CD14-positive monocyte (primary cell): ENCODE results near the gene ADD2. TPM values are rescaled to one million over a fixed set of nuclear protein-coding genes. Genes with fewer than 3 reads are reported as not detected.

Source experiments
- DNase-seq, 3 donors: peaks; one replicate each; pipeline ENCODE4 v3.0.0-alpha.2; 2011 to 2022
- H2AFZ ChIP-seq: 2 replicates; pipeline ENCODE4 v1.6.0; 2012; ENCODE audit warnings: mild to moderate bottlenecking, low read depth, low read length, inconsistent platforms; ENCODE audit not compliant: insufficient read depth, poor library complexity, severe bottlenecking
- H3K27ac ChIP-seq, 2 donors: 1 replicate in 1 of 2; 2 replicates in 1 of 2; pipeline ENCODE4 v1.5.1; 2012 to 2013; ENCODE audit warnings: low read length in 2 of 2, control low read depth in 1 of 2, inconsistent platforms in 1 of 2, low read depth in 1 of 2, mild to moderate bottlenecking in 1 of 2
- H3K27me3 ChIP-seq, 2 donors: one replicate each; pipeline versions ENCODE4 v1.6.0 to v1.6.1; 2011 to 2013; ENCODE audit warnings: low read length in 2 of 2; ENCODE audit not compliant: control insufficient read depth in 2 of 2, insufficient read depth in 2 of 2
- H3K36me3 ChIP-seq, 2 donors: replicated peaks in 1 of 2; 1 replicate in 1 of 2; 2 replicates in 1 of 2; pipeline versions ENCODE4 v1.5.1 to v1.6.1; 2012 to 2013; ENCODE audit warnings: low read length in 2 of 2, control low read depth in 1 of 2, inconsistent platforms in 1 of 2, mild to moderate bottlenecking in 1 of 2; ENCODE audit not compliant: insufficient read depth in 2 of 2, control insufficient read depth in 1 of 2
- H3K4me1 ChIP-seq, 2 donors: 1 replicate in 1 of 2; 2 replicates in 1 of 2; pipeline versions ENCODE4 v1.5.1 to v1.6.1; 2012 to 2013; ENCODE audit warnings: low read length in 2 of 2, control low read depth in 1 of 2, inconsistent platforms in 1 of 2, mild to moderate bottlenecking in 1 of 2, moderate library complexity in 1 of 2; ENCODE audit not compliant: insufficient read depth in 2 of 2, control insufficient read depth in 1 of 2
- H3K4me2 ChIP-seq: replicated peaks from 2 replicates; pipeline ENCODE3; 2012; ENCODE audit warnings: low read length, moderate library complexity, mild to moderate bottlenecking; ENCODE audit not compliant: poor library complexity, severe bottlenecking; ENCODE audit errors: extremely low read depth
- H3K4me3 ChIP-seq, 3 experiments: fragments of 200-600 bp in 1 of 3; sonication (generic) in 1 of 3; replicated peaks in 1 of 3; 1 replicate in 2 of 3; 2 replicates in 1 of 3; pipeline ENCODE4 v1.5.1; 2011 to 2013; ENCODE audit warnings: low read length in 3 of 3, mild to moderate bottlenecking in 3 of 3, control low read depth in 2 of 3, low read depth in 2 of 3, inconsistent platforms in 1 of 3, moderate library complexity in 1 of 3
- H3K79me2 ChIP-seq: 2 replicates; pipeline ENCODE4 v1.6.0; 2012; ENCODE audit warnings: mild to moderate bottlenecking, control low read depth, inconsistent platforms, low read length, moderate library complexity; ENCODE audit not compliant: insufficient read depth
- H3K9ac ChIP-seq: 2 replicates; pipeline ENCODE4 v1.6.0; 2017; ENCODE audit warnings: low read length, mild to moderate bottlenecking; ENCODE audit not compliant: insufficient read depth, poor library complexity, severe bottlenecking
- H3K9me3 ChIP-seq, 2 donors: replicated peaks in 1 of 2; 1 replicate in 1 of 2; 2 replicates in 1 of 2; pipeline versions ENCODE4 v1.5.1 to v1.6.1; 2012 to 2013; ENCODE audit warnings: low read length in 2 of 2, control low read depth in 1 of 2; ENCODE audit not compliant: control insufficient read depth in 1 of 2, insufficient read depth in 1 of 2
- H4K20me1 ChIP-seq: 2 replicates; pipeline ENCODE4 v1.6.0; 2012; ENCODE audit warnings: mild to moderate bottlenecking, low read length, control low read depth, moderate library complexity; ENCODE audit not compliant: insufficient read depth
- H3K27ac Mint-ChIP-seq, 7 donors: one replicate each; pipeline ENCODE4 v1.8.0; 2020; ENCODE audit warnings: mild to moderate bottlenecking in 7 of 7, mixed read lengths in 7 of 7, moderate library complexity in 6 of 7, inconsistent platforms in 2 of 7
- H3K27me3 Mint-ChIP-seq, 3 donors: one replicate each; pipeline ENCODE4 v1.8.0; 2021 to 2022; ENCODE audit warnings: low read depth in 3 of 3, mild to moderate bottlenecking in 3 of 3, mixed read lengths in 3 of 3, moderate library complexity in 3 of 3, inconsistent platforms in 1 of 3
- H3K36me3 Mint-ChIP-seq, 2 donors: one replicate each; pipeline ENCODE4 v1.8.0; 2020; ENCODE audit warnings: mixed read lengths in 2 of 2, inconsistent platforms in 1 of 2, mild to moderate bottlenecking in 1 of 2
- H3K4me1 Mint-ChIP-seq: one replicate; pipeline ENCODE4 v1.8.0; 2020; ENCODE audit warnings: mild to moderate bottlenecking, mixed read lengths
- H3K4me3 Mint-ChIP-seq, 2 donors: one replicate each; pipeline ENCODE4 v1.8.0; 2020; ENCODE audit warnings: mild to moderate bottlenecking in 2 of 2, mixed read lengths in 2 of 2, moderate library complexity in 1 of 2
- H3K9me3 Mint-ChIP-seq, 7 donors: one replicate each; pipeline ENCODE4 v1.8.0; 2020 to 2022; ENCODE audit warnings: mixed read lengths in 7 of 7, mild to moderate bottlenecking in 6 of 7, moderate library complexity in 6 of 7, inconsistent platforms in 2 of 7
- CTCF ChIP-seq: fragments of 200-600 bp; IDR thresholded peaks from one replicate; pipeline ENCODE4 v1.8.0; 2022; ENCODE audit warnings: antibody characterized with exemption, mild to moderate bottlenecking
- WGBS: methylation state at CpG from one replicate; pipeline ENCODE4 v1.1.5; 2013; ENCODE audit warnings: missing lambda C conversion rate; ENCODE audit not compliant: insufficient coverage; 5-methylcytosine and 5-hydroxymethylcytosine counted together
- intact Hi-C, 2 donors: fragments of 100-400 bp; cut with micrococcal nuclease; formaldehyde crosslinking; loops; one replicate each; pipeline versions ENCODE4 v1.15.0 to v1.15.1; 2023
- polyA plus RNA-seq, 3 donors: library from polyadenylated mRNA; depleted of rRNA in 1 of 3; unstranded in 2 of 3; stranded (reverse) in 1 of 3; fragments of 300-500 nt in 2 of 3; fragments of >200 nt in 1 of 3; fragmentation: Illumina TruSeq in 2 of 3; gene quantifications; 1 replicate in 2 of 3; 2 replicates in 1 of 3; pipeline ENCODE4 v1.2.3, GENCODE V29; 2012 to 2021

Gene ADD2
- polyA plus RNA-seq, 3 donors: 0.18 to 0.56 (median 0.26) TPM

GRCh38 chr2:70795164-70795995, 27.4 kb upstream of the ADD2 start:
- peaks cover 66% of the 10 kb centered on the region for H3K4me1 Mint-ChIP-seq
- H3K9me3 ChIP-seq: peaks cover 0 to 5% of the 10 kb centered on the region in 2 donors
- no peak overlapping the region for H3K4me3 Mint-ChIP-seq
- no peaks in the 10 kb centered on the region for H3K79me2 ChIP-seq
- H3K9me3 Mint-ChIP-seq: peaks cover 8 to 23% (median 16%) of the 10 kb centered on the region in 7 donors
- H3K27ac ChIP-seq: no peak overlapping the region
- WGBS: no CpG with 5 or more reads among the region's 4 CpGs
- H3K27ac Mint-ChIP-seq: peak overlapping the region in 2 of 7 donors; percentile 69 to 82
- peaks cover 12 to 18% (median 14%) of the 10 kb centered on the region in 3 donors for H3K27me3 Mint-ChIP-seq
- H3K36me3 Mint-ChIP-seq: peaks cover 19 to 20% of the 10 kb centered on the region in 2 donors
- DNase-seq: no peak
- H3K4me3 ChIP-seq: no peak overlapping the region
- no peak for TF ChIP-seq CTCF
- H4K20me1 ChIP-seq: no peaks in the 10 kb centered on the region
- intact Hi-C loops: no loop called here
- peaks cover 10% of the 10 kb centered on the region in 2 donors for H3K27me3 ChIP-seq
- no peak overlapping the region for H3K4me2 ChIP-seq
- no peak overlapping the region for H2AFZ ChIP-seq
- H3K36me3 ChIP-seq: no peaks in the 10 kb centered on the region
- peaks cover 67 to 88% of the 10 kb centered on the region in 2 donors for H3K4me1 ChIP-seq
- H3K9ac ChIP-seq: no peak overlapping the region

DNA sequence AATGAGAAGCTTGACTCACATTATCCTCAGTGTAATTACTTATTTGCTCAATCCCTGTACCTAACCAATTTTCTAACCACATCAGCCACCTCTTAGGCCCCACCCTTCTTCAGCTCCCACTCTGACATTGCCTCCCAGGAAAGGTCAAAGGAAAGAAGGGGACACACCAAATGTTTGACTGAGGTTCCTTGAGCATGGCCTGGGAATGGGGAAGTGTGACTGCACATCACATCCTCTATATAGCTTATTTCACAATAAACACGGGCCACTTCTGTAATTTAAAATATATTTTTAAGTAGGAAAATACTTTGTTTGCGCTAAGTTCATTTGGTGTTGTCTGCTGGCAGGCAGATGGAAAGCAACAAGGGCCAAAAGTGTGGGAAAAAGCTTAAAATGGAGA, 25.4 kb upstream of the ADD2 start:
- Histone ChIP-seq H3K27me3 (peaks cover 23 to 30% of the 10 kb centered on the region in 2 donors), H3K4me1 (peaks cover 70 to 88% of the 10 kb centered on the region in 2 donors), H3K27ac (peak overlapping the region; percentile 19 to 63), H3K36me3 (no peaks in the 10 kb centered on the region), H4K20me1 (no peaks in the 10 kb centered on the region), H3K79me2 (no peaks in the 10 kb centered on the region), H3K4me3 (peak overlapping the region in 1 of 3 experiments; percentile 23), H3K4me2 (peak overlapping the region; percentile 52), H3K9ac (no peak overlapping the region), H2AFZ (no peak overlapping the region), H3K9me3 (no peaks in the 10 kb centered on the region)
- Mint-ChIP-seq H3K4me3 (peak overlapping the region; percentile 56 to 81), H3K36me3 (peaks cover 14 to 22% of the 10 kb centered on the region in 2 donors), H3K27me3 (peaks cover 26 to 33% (median 28%) of the 10 kb centered on the region in 3 donors), H3K27ac (peak overlapping the region; percentile 92 to 96 (median 95)), H3K4me1 (peaks cover 72% of the 10 kb centered on the region), H3K9me3 (peaks cover 3 to 16% (median 6%) of the 10 kb centered on the region in 7 donors)
- WGBS: no CpG with 5 or more reads among the region's 2 CpGs
- intact Hi-C loops: loop anchor here in 1 of 2 donors (5.0 kb wide), 1 partner anchor 154 kb away; no protein-coding TSS in a partner anchor
- DNase-seq: peak; percentile 73 to 83 (median 83)
- TF ChIP-seq CTCF: no peak
